ENCODE results near the gene FBXO41.
A peak's percentile ranks its signal among the peaks of the same experiment; 100 is the strongest.

DNA sequence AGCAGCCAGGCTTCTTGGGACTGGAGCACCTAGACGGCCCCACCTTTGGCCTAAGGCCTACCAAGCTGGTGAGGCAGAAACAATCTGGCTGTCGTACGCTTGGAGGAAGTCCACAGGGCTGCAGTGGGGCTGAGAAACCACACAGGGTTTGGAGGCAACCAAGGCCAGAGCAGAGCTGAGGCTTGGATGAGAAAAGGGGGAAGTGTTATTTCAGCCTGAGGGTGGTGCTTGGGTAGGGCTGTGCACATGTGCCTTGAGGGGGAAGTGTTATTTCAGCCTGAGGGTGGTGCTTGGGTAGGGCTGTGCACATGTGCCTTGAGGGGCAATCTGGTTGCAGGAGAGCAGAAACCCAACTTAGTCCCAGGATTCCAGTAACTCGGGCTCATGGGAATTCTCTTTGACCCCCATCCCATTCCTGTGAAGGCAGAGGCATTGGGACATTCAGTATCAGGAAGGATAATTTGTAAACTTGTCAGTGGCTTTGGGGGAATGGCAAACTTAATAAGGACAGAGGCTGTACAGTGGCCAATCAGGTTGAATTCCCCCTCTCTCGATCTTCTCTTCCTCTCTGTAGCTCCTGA lies 971 bp upstream of the FBXO41 start:
- TF ChIP-seq, protein P1, sequence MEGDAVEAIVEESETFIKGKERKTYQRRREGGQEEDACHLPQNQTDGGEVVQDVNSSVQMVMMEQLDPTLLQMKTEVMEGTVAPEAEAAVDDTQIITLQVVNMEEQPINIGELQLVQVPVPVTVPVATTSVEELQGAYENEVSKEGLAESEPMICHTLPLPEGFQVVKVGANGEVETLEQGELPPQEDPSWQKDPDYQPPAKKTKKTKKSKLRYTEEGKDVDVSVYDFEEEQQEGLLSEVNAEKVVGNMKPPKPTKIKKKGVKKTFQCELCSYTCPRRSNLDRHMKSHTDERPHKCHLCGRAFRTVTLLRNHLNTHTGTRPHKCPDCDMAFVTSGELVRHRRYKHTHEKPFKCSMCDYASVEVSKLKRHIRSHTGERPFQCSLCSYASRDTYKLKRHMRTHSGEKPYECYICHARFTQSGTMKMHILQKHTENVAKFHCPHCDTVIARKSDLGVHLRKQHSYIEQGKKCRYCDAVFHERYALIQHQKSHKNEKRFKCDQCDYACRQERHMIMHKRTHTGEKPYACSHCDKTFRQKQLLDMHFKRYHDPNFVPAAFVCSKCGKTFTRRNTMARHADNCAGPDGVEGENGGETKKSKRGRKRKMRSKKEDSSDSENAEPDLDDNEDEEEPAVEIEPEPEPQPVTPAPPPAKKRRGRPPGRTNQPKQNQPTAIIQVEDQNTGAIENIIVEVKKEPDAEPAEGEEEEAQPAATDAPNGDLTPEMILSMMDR (IDR thresholded peaks at IDR 0.05; ENCODE audit: low read depth, low read length, missing input control): no peak
- no peak for TF ChIP-seq YY1 (IDR thresholded peaks at IDR 0.05)
- TF ChIP-seq, protein P2, sequence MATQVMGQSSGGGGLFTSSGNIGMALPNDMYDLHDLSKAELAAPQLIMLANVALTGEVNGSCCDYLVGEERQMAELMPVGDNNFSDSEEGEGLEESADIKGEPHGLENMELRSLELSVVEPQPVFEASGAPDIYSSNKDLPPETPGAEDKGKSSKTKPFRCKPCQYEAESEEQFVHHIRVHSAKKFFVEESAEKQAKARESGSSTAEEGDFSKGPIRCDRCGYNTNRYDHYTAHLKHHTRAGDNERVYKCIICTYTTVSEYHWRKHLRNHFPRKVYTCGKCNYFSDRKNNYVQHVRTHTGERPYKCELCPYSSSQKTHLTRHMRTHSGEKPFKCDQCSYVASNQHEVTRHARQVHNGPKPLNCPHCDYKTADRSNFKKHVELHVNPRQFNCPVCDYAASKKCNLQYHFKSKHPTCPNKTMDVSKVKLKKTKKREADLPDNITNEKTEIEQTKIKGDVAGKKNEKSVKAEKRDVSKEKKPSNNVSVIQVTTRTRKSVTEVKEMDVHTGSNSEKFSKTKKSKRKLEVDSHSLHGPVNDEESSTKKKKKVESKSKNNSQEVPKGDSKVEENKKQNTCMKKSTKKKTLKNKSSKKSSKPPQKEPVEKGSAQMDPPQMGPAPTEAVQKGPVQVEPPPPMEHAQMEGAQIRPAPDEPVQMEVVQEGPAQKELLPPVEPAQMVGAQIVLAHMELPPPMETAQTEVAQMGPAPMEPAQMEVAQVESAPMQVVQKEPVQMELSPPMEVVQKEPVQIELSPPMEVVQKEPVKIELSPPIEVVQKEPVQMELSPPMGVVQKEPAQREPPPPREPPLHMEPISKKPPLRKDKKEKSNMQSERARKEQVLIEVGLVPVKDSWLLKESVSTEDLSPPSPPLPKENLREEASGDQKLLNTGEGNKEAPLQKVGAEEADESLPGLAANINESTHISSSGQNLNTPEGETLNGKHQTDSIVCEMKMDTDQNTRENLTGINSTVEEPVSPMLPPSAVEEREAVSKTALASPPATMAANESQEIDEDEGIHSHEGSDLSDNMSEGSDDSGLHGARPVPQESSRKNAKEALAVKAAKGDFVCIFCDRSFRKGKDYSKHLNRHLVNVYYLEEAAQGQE (IDR thresholded peaks at IDR 0.05): no peak
- TF ChIP-seq, protein P3, sequence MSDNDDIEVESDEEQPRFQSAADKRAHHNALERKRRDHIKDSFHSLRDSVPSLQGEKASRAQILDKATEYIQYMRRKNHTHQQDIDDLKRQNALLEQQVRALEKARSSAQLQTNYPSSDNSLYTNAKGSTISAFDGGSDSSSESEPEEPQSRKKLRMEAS (IDR thresholded peaks at IDR 0.05): peak; percentile 20
- TF ChIP-seq, protein P4, sequence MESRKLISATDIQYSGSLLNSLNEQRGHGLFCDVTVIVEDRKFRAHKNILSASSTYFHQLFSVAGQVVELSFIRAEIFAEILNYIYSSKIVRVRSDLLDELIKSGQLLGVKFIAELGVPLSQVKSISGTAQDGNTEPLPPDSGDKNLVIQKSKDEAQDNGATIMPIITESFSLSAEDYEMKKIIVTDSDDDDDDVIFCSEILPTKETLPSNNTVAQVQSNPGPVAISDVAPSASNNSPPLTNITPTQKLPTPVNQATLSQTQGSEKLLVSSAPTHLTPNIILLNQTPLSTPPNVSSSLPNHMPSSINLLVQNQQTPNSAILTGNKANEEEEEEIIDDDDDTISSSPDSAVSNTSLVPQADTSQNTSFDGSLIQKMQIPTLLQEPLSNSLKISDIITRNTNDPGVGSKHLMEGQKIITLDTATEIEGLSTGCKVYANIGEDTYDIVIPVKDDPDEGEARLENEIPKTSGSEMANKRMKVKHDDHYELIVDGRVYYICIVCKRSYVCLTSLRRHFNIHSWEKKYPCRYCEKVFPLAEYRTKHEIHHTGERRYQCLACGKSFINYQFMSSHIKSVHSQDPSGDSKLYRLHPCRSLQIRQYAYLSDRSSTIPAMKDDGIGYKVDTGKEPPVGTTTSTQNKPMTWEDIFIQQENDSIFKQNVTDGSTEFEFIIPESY (IDR thresholded peaks at IDR 0.05): no peak
- no peak for TF ChIP-seq FOXA1 (IDR thresholded peaks at IDR 0.05)
- TF ChIP-seq RAD21 (IDR thresholded peaks at IDR 0.05): no peak
- no peak for TF ChIP-seq GABPA (IDR thresholded peaks at IDR 0.05 in 1 of 2, conservative IDR thresholded peaks at IDR 0.05 in 1 of 2)
- no peak for TF ChIP-seq EGR1 (IDR thresholded peaks at IDR 0.05; ENCODE audit: low read depth in 2 of 2)

All from liver (tissue), 3 donors.